HCEC 1CT (cell line): Measurements from ENCODE around the gene REEP1.
"Not testable (repeated sequence)": the region's sequence is repeated elsewhere in the genome, so short reads cannot be mapped to it uniquely, and the experiment has no call there.

ENCODE experiments used
- DNase-seq: peaks from one replicate; pipeline ENCODE4 v3.0.0-alpha.2; 2017

The REEP1 gene

GRCh38 chr2:86345783-86346370 lies 8.5 kb upstream of the REEP1 start:
- DNase-seq, result not testable (repeated sequence)

GRCh38 chr2:86344404-86344803 lies 7.0 kb upstream of the REEP1 start:
- no peak for DNase-seq

- no peak for DNase-seq
These were observed 5.1 kb upstream of the REEP1 start for GRCh38 chr2:86342488-86342887.

DNA sequence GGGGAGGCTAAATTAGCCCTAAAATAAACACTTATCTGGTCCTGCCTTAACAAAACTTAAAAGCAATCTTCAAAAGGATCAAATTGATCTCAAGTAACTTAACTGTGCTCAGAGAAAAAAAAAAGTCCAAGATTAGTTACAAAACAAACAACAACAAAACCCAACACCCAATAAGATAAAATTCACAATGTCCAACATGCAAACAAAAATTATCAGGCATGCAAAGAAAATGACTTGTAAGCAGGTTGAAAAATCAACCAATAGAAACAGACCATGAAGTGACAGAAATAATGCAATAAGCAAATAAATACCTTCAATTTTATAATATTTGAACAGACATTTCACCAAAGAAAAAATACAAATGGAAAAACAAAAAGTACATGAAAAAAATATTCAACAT lies 4.0 kb upstream of the REEP1 start:
- no peak for DNase-seq

- DNase-seq, result no peak
These were observed 1.4 kb upstream of the REEP1 start for GRCh38 chr2:86338778-86339295.

DNA sequence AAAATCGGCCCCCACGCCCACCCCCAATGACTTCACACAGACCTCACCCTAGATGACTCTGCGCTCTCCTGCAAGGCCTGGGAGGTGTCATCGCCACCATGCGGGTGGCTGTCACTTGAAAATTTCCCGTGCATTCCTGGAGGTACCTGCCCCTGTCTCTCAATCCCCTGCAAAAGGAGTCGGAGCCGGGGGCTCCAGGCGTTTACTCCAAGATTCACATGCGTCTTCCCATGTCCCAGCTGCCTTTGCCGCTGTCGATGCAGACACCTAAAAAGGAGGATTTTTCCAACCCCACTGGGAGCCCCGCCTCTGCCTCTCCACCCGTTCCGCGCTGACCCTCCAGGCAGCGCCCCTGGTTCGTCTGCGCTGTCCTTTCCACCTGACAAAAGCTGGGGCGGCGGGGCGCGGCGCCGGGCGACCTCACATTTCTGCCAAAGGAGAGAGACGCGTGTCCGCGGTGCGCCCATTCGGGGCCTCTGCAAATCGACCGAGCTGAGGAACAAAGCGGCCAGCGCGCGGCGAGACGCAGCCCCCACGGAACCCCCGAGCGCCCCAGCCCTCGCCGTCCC lies 667 bp downstream of the REEP1 start:
- no peak for DNase-seq

- no peak for DNase-seq
These were observed 1.4 kb downstream of the REEP1 start for GRCh38 chr2:86335865-86336674.

DNA sequence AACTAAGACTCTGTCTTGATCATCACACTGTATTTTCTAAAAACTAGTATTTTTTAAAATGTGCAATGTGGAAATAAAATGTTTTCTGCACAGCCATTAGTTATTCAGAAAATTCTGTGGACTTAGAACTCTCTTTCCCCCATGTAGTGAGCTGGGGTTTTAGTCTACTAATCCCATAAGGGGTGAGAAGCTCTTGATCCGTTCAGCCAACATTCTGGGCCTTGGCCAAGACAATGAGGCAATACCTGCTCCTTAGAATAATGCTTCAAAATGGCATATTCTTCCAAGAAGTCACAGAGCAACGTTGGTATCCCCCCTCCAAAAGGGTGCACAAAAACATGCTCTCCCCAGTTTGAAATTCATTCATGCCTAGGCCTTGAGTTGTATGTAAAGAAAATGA lies 4.0 kb downstream of the REEP1 start:
- no peak for DNase-seq

GRCh38 chr2:86332654-86333053 lies 4.8 kb downstream of the REEP1 start:
- no peak for DNase-seq

DNA sequence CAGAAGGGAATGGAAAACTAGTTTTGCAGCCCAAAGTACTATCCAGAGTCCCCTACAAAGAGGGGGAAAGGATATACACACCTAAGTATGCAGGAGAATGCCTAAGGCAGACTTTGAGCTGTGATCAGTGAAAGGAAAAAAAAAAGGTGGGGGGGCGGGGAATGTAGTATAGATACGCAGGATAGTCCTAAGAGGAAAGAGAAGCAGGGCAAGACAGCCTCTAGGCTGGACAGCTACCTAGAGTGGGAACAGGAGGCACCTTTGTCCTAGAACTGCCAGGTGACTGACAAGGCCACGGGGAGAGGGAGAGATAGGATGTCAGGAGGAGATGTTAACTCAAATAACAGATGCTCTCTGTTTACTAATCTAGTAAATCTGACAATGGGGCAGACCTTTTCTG lies 6.0 kb downstream of the REEP1 start:
- no peak for DNase-seq

DNA sequence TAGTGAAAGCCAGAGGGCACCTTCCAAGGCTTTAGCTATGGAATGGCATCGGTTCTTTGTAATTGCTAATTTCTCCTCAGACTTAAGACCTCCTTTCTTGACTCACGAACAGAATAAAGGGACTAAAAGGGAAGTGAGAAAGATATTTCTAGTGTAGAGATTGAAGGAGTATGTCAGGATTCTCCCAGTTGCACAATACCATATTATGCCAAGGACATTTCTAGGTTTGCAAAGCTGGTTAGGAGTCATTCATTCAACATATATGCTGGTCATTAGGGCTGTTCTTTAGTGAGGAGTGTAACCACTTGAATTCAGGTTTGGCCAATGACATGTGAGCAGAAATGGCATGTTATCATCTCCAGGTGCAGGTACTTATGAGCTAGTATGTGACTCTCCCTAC lies 7.4 kb downstream of the REEP1 start:
- DNase-seq, result no peak

GRCh38 chr2:86323273-86324021 lies 14.0 kb downstream of the REEP1 start:
- DNase-seq, result no peak

DNA sequence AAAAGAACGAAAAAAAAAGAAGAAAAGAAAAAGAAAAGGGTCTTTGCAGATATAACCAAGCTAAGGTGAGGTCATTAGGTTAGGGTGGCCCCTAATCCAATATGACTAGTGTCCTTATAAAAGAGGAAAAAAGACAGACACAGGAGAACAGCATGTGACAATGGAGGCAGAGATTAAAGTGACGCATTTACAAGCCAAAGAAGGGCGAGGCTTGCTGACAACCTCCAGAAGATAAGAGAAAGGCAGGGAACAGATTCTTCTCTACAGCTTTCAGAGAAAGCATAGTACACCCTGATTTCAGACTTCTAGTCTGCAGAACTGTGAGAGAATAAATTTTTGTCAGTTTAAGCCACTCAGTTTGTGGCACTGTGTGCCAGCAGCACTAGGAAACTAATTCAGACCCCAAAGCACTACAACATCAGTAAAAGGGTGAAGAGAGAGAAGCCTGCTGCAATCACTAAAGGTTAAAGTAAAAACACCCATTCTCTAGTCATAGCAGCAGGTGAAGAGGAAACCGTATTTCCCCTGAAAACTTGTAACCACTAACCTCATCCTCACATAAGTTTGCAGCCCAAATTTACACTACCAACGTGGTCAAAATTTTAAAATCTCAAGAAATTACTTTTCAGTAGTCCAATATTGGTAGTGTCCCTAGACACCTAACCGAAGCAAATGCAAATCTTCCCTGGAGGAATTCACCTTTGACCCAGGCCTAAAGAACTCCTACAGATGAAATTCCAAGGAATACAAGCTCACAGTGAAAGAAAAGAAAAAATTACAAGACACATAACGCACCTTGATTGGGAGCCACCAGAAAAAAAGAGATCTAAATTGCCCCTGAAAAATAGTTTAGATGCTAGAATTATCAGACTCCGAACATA lies 17.5 kb downstream of the REEP1 start:
- DNase-seq, result no peak

- no peak for DNase-seq
These were observed 22.3 kb downstream of the REEP1 start for GRCh38 chr2:86315084-86315483.

- DNase-seq, result no peak
These were observed 23.3 kb downstream of the REEP1 start for GRCh38 chr2:86314125-86314524.

GRCh38 chr2:86313341-86313740 lies 24.1 kb downstream of the REEP1 start:
- no peak for DNase-seq

DNA sequence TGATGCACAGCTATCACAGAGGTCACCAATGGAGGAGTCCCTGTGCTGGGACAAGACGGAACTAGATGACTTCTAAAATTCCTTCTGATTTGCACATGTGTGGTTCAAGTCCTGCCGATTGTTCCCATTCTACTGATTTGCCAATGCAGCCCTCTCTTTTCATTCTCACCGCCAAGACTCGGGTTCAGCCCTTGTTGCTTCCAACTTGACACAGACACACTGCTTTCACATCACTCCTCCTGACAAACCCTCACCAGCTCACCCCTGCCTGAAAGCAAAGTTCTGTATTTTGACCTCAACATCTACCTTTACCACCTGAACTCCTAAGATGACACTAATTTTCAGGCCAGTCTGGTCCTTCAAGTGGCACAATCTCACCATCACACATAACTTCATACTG lies 25.5 kb downstream of the REEP1 start:
- no peak for DNase-seq

DNA sequence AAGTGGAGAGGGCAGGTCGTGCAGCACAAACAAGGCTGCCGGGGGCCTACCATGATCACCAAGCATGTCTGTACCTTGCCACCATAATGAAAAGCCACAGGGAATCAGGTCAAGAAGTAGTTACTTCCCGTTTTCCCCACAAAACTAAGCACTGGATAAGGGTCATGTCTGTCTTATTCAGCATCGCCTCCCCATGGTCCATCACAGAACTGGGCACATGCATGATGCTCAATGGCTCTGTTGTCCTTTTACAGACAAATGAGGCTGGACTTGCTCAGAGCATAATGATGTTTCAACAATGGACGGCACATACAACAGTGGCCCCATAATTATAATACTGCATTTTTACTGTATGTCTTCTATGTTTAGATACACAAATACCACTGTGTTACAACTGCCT lies 27.5 kb downstream of the REEP1 start:
- no peak for DNase-seq

DNA sequence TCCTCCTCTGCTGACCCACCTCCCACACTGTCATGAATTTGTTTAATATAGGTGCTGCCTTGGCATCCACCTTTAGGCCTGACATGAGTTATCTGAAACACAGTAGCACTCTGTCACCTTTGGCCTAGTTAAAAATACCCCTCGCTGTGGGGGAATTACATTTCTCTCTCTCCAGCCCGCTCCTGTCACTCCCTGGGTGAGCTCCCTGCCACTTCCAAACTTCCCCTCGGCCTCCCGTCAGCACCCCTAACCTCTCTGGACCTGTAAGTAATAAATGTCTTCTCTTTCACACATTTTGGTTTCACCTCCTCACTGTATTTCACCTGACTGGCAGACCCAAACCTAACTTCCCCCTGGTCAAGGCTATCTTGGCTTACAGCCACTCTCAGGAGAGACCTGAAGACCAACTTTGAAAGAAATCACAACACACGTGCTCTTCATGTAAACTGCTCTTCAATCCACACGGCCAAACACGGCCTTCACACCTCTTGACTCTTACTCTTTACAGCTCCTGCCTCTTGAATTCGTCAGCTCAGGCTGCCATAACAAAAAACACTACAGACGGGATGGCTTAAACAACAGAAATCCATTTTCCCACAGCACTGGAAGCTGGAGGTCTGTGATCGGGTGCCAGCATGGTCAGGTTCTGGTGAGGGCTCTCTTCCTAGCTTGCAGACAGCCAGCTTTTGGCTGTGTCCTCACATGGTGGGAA lies 28.3 kb downstream of the REEP1 start:
- no peak for DNase-seq

DNA sequence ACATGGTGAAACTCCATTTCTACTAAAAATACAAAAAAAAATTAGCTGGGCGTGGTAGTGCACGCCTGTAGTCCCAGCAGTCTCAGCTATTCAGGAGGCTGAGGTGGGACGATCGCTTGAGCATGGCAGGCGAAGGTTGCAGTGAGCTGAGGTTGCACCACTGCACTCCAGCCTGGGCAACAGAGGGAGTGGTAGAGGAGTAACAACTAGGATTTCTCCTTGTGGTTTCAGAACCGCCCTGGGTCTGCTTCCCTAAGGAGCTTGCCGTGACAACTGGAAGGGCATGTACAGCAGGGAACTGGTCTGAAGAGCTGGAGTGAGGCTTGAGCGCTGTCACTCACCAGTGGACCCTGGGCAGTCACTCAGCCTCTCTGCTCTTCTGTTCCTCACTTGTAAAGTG lies 29.1 kb downstream of the REEP1 start:
- no peak for DNase-seq

DNA sequence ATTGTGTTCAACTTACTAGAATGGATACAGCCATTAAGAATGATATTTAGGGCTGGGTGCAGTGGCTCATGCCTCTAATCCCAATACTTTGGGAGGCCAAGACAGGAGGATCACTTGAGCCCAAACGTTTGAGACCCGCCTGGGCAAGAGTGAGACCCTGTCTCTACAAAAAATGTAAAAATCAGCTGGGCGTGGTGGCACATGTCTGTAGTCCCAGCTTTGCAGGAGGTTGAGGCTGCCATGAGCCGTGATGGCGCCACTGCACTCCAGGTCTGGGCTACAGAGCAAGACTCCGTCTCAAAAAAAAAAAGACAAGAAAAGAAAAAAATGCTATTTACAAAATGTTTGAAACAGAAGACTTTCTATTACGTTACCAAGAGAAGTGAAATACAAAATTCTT lies 30.0 kb downstream of the REEP1 start:
- no peak for DNase-seq

GRCh38 chr2:86305915-86306254 lies 31.5 kb downstream of the REEP1 start:
- no peak for DNase-seq
